GM23338 (cell line): ENCODE measurements around the gene SCARF1. TPM values are rescaled to one million over a fixed set of nuclear protein-coding genes. Genes with fewer than 3 reads are reported as not detected.
A peak's percentile ranks its signal among the peaks of the same experiment; 100 is the strongest.

ENCODE experiments used
- ATAC-seq: fragments of 200-7000 bp; cut with Tn5 transposase; 3 replicates; pipeline ENCODE4 v1.9.1; 2020
- DNase-seq: peaks from one replicate; pipeline ENCODE4 v3.0.0-alpha.2; 2015; ENCODE audit warnings: low spot score
- H2AFZ ChIP-seq: fragments of 200-600 bp; sonication (generic); 2 replicates; pipeline ENCODE4 v1.8.0; 2016; ENCODE audit warnings: antibody characterized with exemption, mild to moderate bottlenecking, moderate library complexity
- H3F3A ChIP-seq: fragments of 200-600 bp; sonication (generic); replicated peaks from 2 replicates; pipeline ENCODE4 v1.8.0; 2017; ENCODE audit warnings: antibody characterized with exemption, mixed run types, low read depth
- H3K27ac ChIP-seq: fragments of 200-600 bp; sonication (generic); 2 replicates; pipeline ENCODE4 v1.6.1; 2016; ENCODE audit warnings: low read depth
- H3K27me3 ChIP-seq: fragments of 200-600 bp; sonication (generic); 2 replicates; pipeline ENCODE4 v1.8.0; 2016; ENCODE audit warnings: mild to moderate bottlenecking, mixed run types, moderate library complexity; ENCODE audit not compliant: insufficient read depth
- H3K36me3 ChIP-seq: fragments of 200-600 bp; sonication (generic); 2 replicates; pipeline ENCODE4 v1.8.0; 2016; ENCODE audit warnings: mild to moderate bottlenecking; ENCODE audit not compliant: insufficient read depth
- H3K4me1 ChIP-seq: fragments of 200-600 bp; sonication (generic); 2 replicates; pipeline ENCODE4 v1.8.0; 2016; ENCODE audit warnings: mild to moderate bottlenecking, moderate library complexity; ENCODE audit not compliant: insufficient read depth
- H3K4me2 ChIP-seq: fragments of 200-600 bp; sonication (generic); 2 replicates; pipeline ENCODE4 v1.7.1; 2017; ENCODE audit warnings: mixed run types
- H3K4me3 ChIP-seq: fragments of 200-600 bp; sonication (generic); 2 replicates; pipeline ENCODE4 v1.6.1; 2016; ENCODE audit warnings: mixed run types
- H3K79me2 ChIP-seq: fragments of 200-600 bp; sonication (generic); replicated peaks from 2 replicates; pipeline ENCODE4 v1.8.0; 2017; ENCODE audit warnings: mild to moderate bottlenecking; ENCODE audit not compliant: insufficient read depth
- H3K9me2 ChIP-seq: fragments of 200-600 bp; sonication (generic); 2 replicates; pipeline ENCODE4 v1.8.0; 2017; ENCODE audit not compliant: insufficient read depth
- H4K20me1 ChIP-seq: fragments of 200-600 bp; sonication (generic); replicated peaks from 2 replicates; pipeline ENCODE4 v1.8.0; 2017; ENCODE audit warnings: mild to moderate bottlenecking; ENCODE audit not compliant: insufficient read depth
- H3K27ac Mint-ChIP-seq: 2 replicates; pipeline ENCODE4 v1.8.0; 2020; ENCODE audit warnings: inconsistent platforms, mild to moderate bottlenecking, moderate library complexity, mixed read lengths
- H3K27me3 Mint-ChIP-seq: 3 replicates; pipeline ENCODE4 v1.8.0; 2022; ENCODE audit warnings: low read depth, mild to moderate bottlenecking, moderate library complexity, mixed read lengths, inconsistent platforms; ENCODE audit not compliant: insufficient read depth, poor library complexity
- H3K36me3 Mint-ChIP-seq: 3 replicates; pipeline ENCODE4 v1.8.0; 2021; ENCODE audit warnings: low read depth, mild to moderate bottlenecking, inconsistent platforms, moderate library complexity, mixed read lengths
- H3K4me1 Mint-ChIP-seq: 3 replicates; pipeline ENCODE4 v1.8.0; 2020; ENCODE audit warnings: mild to moderate bottlenecking, inconsistent platforms, mixed read lengths
- H3K4me3 Mint-ChIP-seq: 3 replicates; pipeline ENCODE4 v1.8.0; 2021; ENCODE audit warnings: moderate library complexity, mild to moderate bottlenecking, inconsistent platforms, mixed read lengths
- H3K9me3 Mint-ChIP-seq: 3 replicates; pipeline ENCODE4 v1.8.0; 2020; ENCODE audit warnings: moderate library complexity, mild to moderate bottlenecking, inconsistent platforms, mixed read lengths
- CREB1 ChIP-seq: fragments of 250-450 bp; sonication (Bioruptor Pico); IDR thresholded peaks from 2 replicates; pipeline ENCODE4 v1.5.0; 2020; ENCODE audit warnings: low read depth, mild to moderate bottlenecking, moderate library complexity
- EZH2phosphoT487 ChIP-seq: fragments of 200-600 bp; sonication (generic); IDR thresholded peaks from one replicate; pipeline ENCODE4 v1.8.1; 2018; ENCODE audit warnings: antibody characterized with exemption; ENCODE audit not compliant: unreplicated experiment
- JUNB ChIP-seq: IDR thresholded peaks from one replicate; pipeline ENCODE4 v1.6.1; 2016; ENCODE audit warnings: antibody characterized with exemption; ENCODE audit not compliant: unreplicated experiment
- NANOG ChIP-seq: IDR thresholded peaks from 2 replicates; pipeline ENCODE4 v1.6.1; 2016; ENCODE audit warnings: antibody characterized with exemption, borderline replicate concordance
- POLR2AphosphoS5 ChIP-seq: IDR thresholded peaks from 2 replicates; pipeline ENCODE4 v1.6.1; 2016; ENCODE audit warnings: antibody characterized with exemption, low read depth
- REST ChIP-seq: IDR thresholded peaks from one replicate; pipeline ENCODE4 v1.6.1; 2018; ENCODE audit warnings: antibody characterized with exemption; ENCODE audit not compliant: unreplicated experiment
- polyA plus RNA-seq: library from polyadenylated mRNA; unstranded; fragments of >200 nt; fragmentation: Nextera tagmentation; extraction: Ambion mirVana; gene quantifications from 2 replicates; pipeline ENCODE4 v1.2.1, GENCODE V29; 2016
- total RNA-seq: library from RNA; depleted of rRNA; stranded (reverse); fragments of >200 nt; shearing (Covaris generic); gene quantifications from 2 replicates; pipeline ENCODE4 v1.2.3, GENCODE V29; 2014

The SCARF1 gene
- total and polyA plus RNA-seq, 2 experiments from 2014 or later, result 0.76 to 1.6 TPM

- no peak for TF ChIP-seq REST
These were observed 40.6 kb upstream of the SCARF1 start (continued) for GRCh38 chr17:1686086-1686485.

- peak within 1 kb of the TSS; percentile 96 for H3K27ac Mint-ChIP-seq
- Histone ChIP-seq H3K4me2 (peak within 1 kb of the TSS; percentile 97), H3K36me3 (peaks cover 39% of the 10 kb centered on the region), H3K27me3 (no peaks in the 10 kb centered on the region), H3K4me1 (peaks cover 5% of the 10 kb centered on the region), H3K79me2 (peaks cover 37% of the 10 kb centered on the region), H3K9me2 (no peaks in the 10 kb centered on the region), H2AFZ (peak within 1 kb of the TSS; percentile 56; the same call in 1 of the 2 replicates), H3K27ac (peak within 1 kb of the TSS; percentile 12), H4K20me1 (peaks cover 28% of the 10 kb centered on the region), H3K4me3 (peak within 1 kb of the TSS; percentile 86), H3F3A (peaks cover 7% of the 10 kb centered on the region; the same call in 1 of the 2 replicates)
- peaks cover 10% of the 10 kb centered on the region; the same call in 2 of the 3 replicates for H3K4me1 Mint-ChIP-seq
- H3K36me3 Mint-ChIP-seq, result peaks cover 54% of the 10 kb centered on the region
- H3K4me3 Mint-ChIP-seq, result peak within 1 kb of the TSS; percentile 96
- ATAC-seq (peak; percentile 98), DNase-seq (peak; percentile 98)
- H3K9me3 Mint-ChIP-seq, result peaks cover 9% of the 10 kb centered on the region; the same call in 2 of the 3 replicates
- no peak for TF ChIP-seq NANOG
- TF ChIP-seq REST, result no peak
- peak; percentile 70 for TF ChIP-seq CREB1 (CRISPR knock-in tag)
- no peak for TF ChIP-seq EZH2phosphoT487
- TF ChIP-seq JUNB, result no peak
- TF ChIP-seq POLR2AphosphoS5, result peak; percentile 92
- peaks cover 15% of the 10 kb centered on the region for H3K27me3 Mint-ChIP-seq
These were observed 39.1 kb upstream of the SCARF1 start, which contains the start of gene PRPF8 for GRCh38 chr17:1684378-1685189. Gene PRPF8 (minus strand): TSS chr17:1684867. CDS start chr17:1684571, 296 bp downstream.
